Body of pancreas (tissue), 4 donors: Measurements from ENCODE around the gene PIK3IP1.

Experiments used
- POLR2A ChIP-seq, 3 donors: fragments of 450-650 bp; IDR thresholded peaks; one replicate each; pipeline ENCODE4 v1.6.1; 2016; ENCODE audit warnings: antibody characterized with exemption in 3 of 3, mild to moderate bottlenecking in 2 of 3
- TF ChIP-seq, protein P1 (sequence below), 7 experiments: fragments of 450-650 bp in 4 of 7; fragments of 200-600 bp in 3 of 7; sonication (generic) in 3 of 7; IDR thresholded peaks; one replicate each; pipeline ENCODE4 v1.5.1; 2016 to 2019; ENCODE audit warnings: antibody characterized with exemption in 7 of 7

GRCh38 chr22:31323578-31324550 lies 31.6 kb upstream of the PIK3IP1 start:
- TF ChIP-seq, protein P1, sequence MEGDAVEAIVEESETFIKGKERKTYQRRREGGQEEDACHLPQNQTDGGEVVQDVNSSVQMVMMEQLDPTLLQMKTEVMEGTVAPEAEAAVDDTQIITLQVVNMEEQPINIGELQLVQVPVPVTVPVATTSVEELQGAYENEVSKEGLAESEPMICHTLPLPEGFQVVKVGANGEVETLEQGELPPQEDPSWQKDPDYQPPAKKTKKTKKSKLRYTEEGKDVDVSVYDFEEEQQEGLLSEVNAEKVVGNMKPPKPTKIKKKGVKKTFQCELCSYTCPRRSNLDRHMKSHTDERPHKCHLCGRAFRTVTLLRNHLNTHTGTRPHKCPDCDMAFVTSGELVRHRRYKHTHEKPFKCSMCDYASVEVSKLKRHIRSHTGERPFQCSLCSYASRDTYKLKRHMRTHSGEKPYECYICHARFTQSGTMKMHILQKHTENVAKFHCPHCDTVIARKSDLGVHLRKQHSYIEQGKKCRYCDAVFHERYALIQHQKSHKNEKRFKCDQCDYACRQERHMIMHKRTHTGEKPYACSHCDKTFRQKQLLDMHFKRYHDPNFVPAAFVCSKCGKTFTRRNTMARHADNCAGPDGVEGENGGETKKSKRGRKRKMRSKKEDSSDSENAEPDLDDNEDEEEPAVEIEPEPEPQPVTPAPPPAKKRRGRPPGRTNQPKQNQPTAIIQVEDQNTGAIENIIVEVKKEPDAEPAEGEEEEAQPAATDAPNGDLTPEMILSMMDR (IDR thresholded peaks at IDR 0.05) = no peak
- no peak for TF ChIP-seq POLR2A (IDR thresholded peaks at IDR 0.05)
